HCT116 (cell line): ENCODE measurements around the gene SERPINF2. TPM values are rescaled to one million over a fixed set of nuclear protein-coding genes. Genes with fewer than 3 reads are reported as not detected.

Source experiments
- ATAC-seq: fragments of 200-7000 bp; cut with Tn5 transposase; 2 replicates; pipeline ENCODE4 v1.9.1; 2020; ENCODE audit warnings: mild to moderate bottlenecking, moderate library complexity
- BruUV-seq: library from RNA; stranded (reverse); fragments of 400-500 nt; replicated peaks from 2 replicates; lab custom pipeline; 2021; lab: Mats Ljungman, UMichigan
- CTCF ChIA-PET: fragments of 300-600 bp; sonication (Branson Sonifier 250); formaldehyde crosslinking; loops from one replicate; lab custom pipeline; 2021; ENCODE audit warnings: antibody characterized with exemption; lab: Charles Lee
- POLR2A ChIA-PET: fragments of 300-600, 350-600 bp; sonication (Branson Sonifier 250); formaldehyde crosslinking; loops from one replicate; lab custom pipeline; 2021; ENCODE audit warnings: antibody characterized with exemption; lab: Charles Lee
- RAD21 ChIA-PET, 2 experiments: fragments of 300-600 bp; sonication (Branson Sonifier 250); formaldehyde crosslinking; loops; one replicate each; lab custom pipeline; 2023; ENCODE audit warnings: low total read pairs in 2 of 2; ENCODE audit not compliant: uncharacterized antibody in 2 of 2, unreplicated experiment in 2 of 2, low non-redundant PET in 1 of 2; lab: Charles Lee
- DNase-seq: peaks from one replicate; pipeline ENCODE4 v3.0.0-alpha.2; 2010; ENCODE audit warnings: low read depth, low spot score
- H2AFZ ChIP-seq: fragments of 200-600 bp; shearing (Covaris generic), sonication (generic); 2 replicates; pipeline ENCODE4 v1.6.1; 2017; ENCODE audit warnings: low read depth, mixed run types, mixed read lengths, antibody characterized with exemption, low read length; ENCODE audit not compliant: poor library complexity, severe bottlenecking
- H3K27ac ChIP-seq: 2 replicates; pipeline ENCODE4 v1.5.1; 2012; ENCODE audit warnings: low read depth, low read length
- H3K27me3 ChIP-seq: fragments of 200-600 bp; sonication (generic); 2 replicates; pipeline ENCODE4 v1.6.1; 2016; ENCODE audit warnings: mixed run types, low read length, mixed read lengths; ENCODE audit not compliant: insufficient read depth
- H3K36me3 ChIP-seq, 2 experiments: fragments of 200-500 bp in 1 of 2; fragments of 200-600 bp in 1 of 2; sonication (Bioruptor generic) in 1 of 2; sonication (generic) in 1 of 2; 2 replicates each; pipeline versions ENCODE4 v1.5.1 to v1.6.1; 2014 to 2016; ENCODE audit warnings: low read length in 2 of 2, inconsistent platforms in 1 of 2, mixed read lengths in 1 of 2, mixed run types in 1 of 2; ENCODE audit not compliant: insufficient read depth in 2 of 2, control insufficient read depth in 1 of 2
- H3K4me1 ChIP-seq, 2 experiments: fragments of 200-600 bp in 1 of 2; sonication (generic) in 1 of 2; 2 replicates each; pipeline versions ENCODE4 v1.5.1 to v1.6.1; 2012 to 2017; ENCODE audit warnings: low read length in 2 of 2, inconsistent platforms in 1 of 2, mild to moderate bottlenecking in 1 of 2, mixed read lengths in 1 of 2, mixed run types in 1 of 2, moderate library complexity in 1 of 2; ENCODE audit not compliant: insufficient read depth in 2 of 2, control insufficient read depth in 1 of 2
- H3K4me2 ChIP-seq: fragments of 200-600 bp; sonication (generic); 2 replicates; pipeline ENCODE4 v1.6.1; 2017; ENCODE audit warnings: mixed run types, low read length, mixed read lengths
- H3K4me3 ChIP-seq, 2 experiments: fragments of 200-600 bp in 1 of 2; sonication (generic) in 1 of 2; replicated peaks in 1 of 2; 2 replicates each; pipeline ENCODE4 v1.5.1; 2011 to 2016; ENCODE audit warnings: low read length in 2 of 2, control low read depth in 1 of 2, low read depth in 1 of 2, mild to moderate bottlenecking in 1 of 2, mixed read lengths in 1 of 2, mixed run types in 1 of 2
- H3K79me2 ChIP-seq: fragments of 200-600 bp; sonication (generic); 2 replicates; pipeline ENCODE4 v1.6.1; 2017; ENCODE audit warnings: mild to moderate bottlenecking, mixed run types, low read length, moderate library complexity, mixed read lengths; ENCODE audit not compliant: insufficient read depth
- H3K9ac ChIP-seq: fragments of 200-600 bp; sonication (generic); 2 replicates; pipeline ENCODE4 v1.6.1; 2016; ENCODE audit warnings: low read length, mixed read lengths
- H3K9me2 ChIP-seq: fragments of 200-600 bp; sonication (generic), shearing (Covaris generic); 2 replicates; pipeline ENCODE4 v1.6.1; 2017; ENCODE audit warnings: mixed run types, mild to moderate bottlenecking, moderate library complexity; ENCODE audit not compliant: insufficient read depth
- H3K9me3 ChIP-seq, 2 experiments: fragments of 200-500 bp in 1 of 2; fragments of 200-600 bp in 1 of 2; sonication (Bioruptor generic) in 1 of 2; sonication (generic) in 1 of 2; 2 replicates each; pipeline ENCODE4 v1.6.1; 2014 to 2017; ENCODE audit warnings: low read length in 2 of 2, mixed read lengths in 2 of 2, inconsistent platforms in 1 of 2, low read depth in 1 of 2, mild to moderate bottlenecking in 1 of 2, mixed run types in 1 of 2, moderate library complexity in 1 of 2; ENCODE audit not compliant: control insufficient read depth in 1 of 2, insufficient read depth in 1 of 2
- H4K20me1 ChIP-seq: fragments of 200-600 bp; sonication (generic), shearing (Covaris generic); 2 replicates; pipeline ENCODE4 v1.6.1; 2017; ENCODE audit warnings: mixed run types, mild to moderate bottlenecking, moderate library complexity; ENCODE audit not compliant: insufficient read depth
- EGR1 ChIP-seq: IDR thresholded peaks from 2 replicates; pipeline ENCODE4 v1.6.1; 2012; ENCODE audit warnings: low read depth
- EZH2phosphoT487 ChIP-seq: fragments of 200-600 bp; IDR thresholded peaks from 2 replicates; pipeline ENCODE4 v1.6.1; 2018; ENCODE audit warnings: antibody characterized with exemption, borderline replicate concordance
- MAX ChIP-seq: IDR thresholded peaks from 2 replicates; pipeline ENCODE4 v1.6.1; 2012
- POLR2A ChIP-seq: IDR thresholded peaks from 2 replicates; pipeline ENCODE4 v1.7.0; 2011; ENCODE audit warnings: borderline replicate concordance; ENCODE audit not compliant: insufficient read depth, insufficient read length; ENCODE audit errors: extremely low read depth
- POLR2AphosphoS5 ChIP-seq: IDR thresholded peaks from 2 replicates; pipeline ENCODE4 v1.6.1; 2011; ENCODE audit warnings: mild to moderate bottlenecking, low read depth, low read length, moderate library complexity
- SIN3A ChIP-seq: IDR thresholded peaks from 2 replicates; pipeline ENCODE4 v1.6.1; 2012; ENCODE audit warnings: low read depth
- SP1 ChIP-seq: IDR thresholded peaks from 2 replicates; pipeline ENCODE4 v1.6.1; 2012; ENCODE audit warnings: low read depth
- TCF7L2 ChIP-seq: IDR thresholded peaks from 2 replicates; pipeline ENCODE4 v1.7.0; 2011; ENCODE audit warnings: borderline replicate concordance, inconsistent platforms; ENCODE audit not compliant: insufficient read depth, insufficient read length; ENCODE audit errors: extremely low read depth
- YY1 ChIP-seq: IDR thresholded peaks from 2 replicates; pipeline ENCODE4 v1.6.1; 2011; ENCODE audit warnings: low read length, low read depth, moderate library complexity, mild to moderate bottlenecking; ENCODE audit not compliant: insufficient replicate concordance; ENCODE audit errors: extremely low read depth
- ZBTB33 ChIP-seq: IDR thresholded peaks from 2 replicates; pipeline ENCODE4 v1.6.1; 2011; ENCODE audit warnings: mild to moderate bottlenecking, low read length, moderate library complexity; ENCODE audit not compliant: insufficient replicate concordance; ENCODE audit errors: extremely low read depth
- ZFX ChIP-seq: fragments of 450-650 bp; IDR thresholded peaks from 2 replicates; pipeline ENCODE4 v1.6.1; 2017
- ZNF274 ChIP-seq: fragments of 200-500 bp; sonication (Bioruptor generic); IDR thresholded peaks from 2 replicates; pipeline ENCODE4 v1.6.1; 2014; ENCODE audit warnings: mild to moderate bottlenecking, low read depth, low read length, inconsistent platforms
- intact Hi-C: fragments of 100-400 bp; cut with micrococcal nuclease; formaldehyde crosslinking; loops from 2 replicates; pipeline ENCODE4 v1.10.0; 2022
- total RNA-seq: library from RNA; stranded (reverse); gene quantifications from one replicate; pipeline ENCODE4 v1.2.1, GENCODE V29; 2021; ENCODE audit not compliant: unreplicated experiment

The SERPINF2 gene
- total RNA-seq, 1 experiment from 2014 or later = 2.5 TPM

GRCh38 chr17:1727876-1728630 lies 14.6 kb upstream of the SERPINF2 start:
- ATAC-seq = no peak
- intact Hi-C loops = no loop called here
- Histone ChIP-seq H3K9ac (no peak overlapping the region), H3K27ac (no peak overlapping the region), H3K27me3 (no peaks in the 10 kb centered on the region), H4K20me1 (no peaks in the 10 kb centered on the region), H3K79me2 (peaks cover 3% of the 10 kb centered on the region; the same call in 1 of the 2 replicates), H3K9me3 (no peaks in the 10 kb centered on the region)
- no peak for DNase-seq
- no TSS peak for BruUV-seq
- POLR2A ChIA-PET = interaction anchor here (1.7 kb wide), 1 partner anchor 12 kb away, joined by 4 read pairs; no protein-coding TSS in a partner anchor
- no peak for TF ChIP-seq ZBTB33
- no peak for TF ChIP-seq MAX
- no peak for TF ChIP-seq YY1
- TF ChIP-seq, all 23 proteins: peak for 0
- no peak overlapping the region for H3K4me2 ChIP-seq
- RAD21 ChIA-PET = no interaction called here
- H3K36me3 ChIP-seq = no peaks in the 10 kb centered on the region
- no peaks in the 10 kb centered on the region for H3K9me2 ChIP-seq
- no peak overlapping the region for H3K4me3 ChIP-seq
- peaks cover 10 to 35% of the 10 kb centered on the region in 2 experiments; a peak in 3 of 4 replicates for H3K4me1 ChIP-seq
- H2AFZ ChIP-seq = no peak overlapping the region
- CTCF ChIA-PET = no interaction called here

- RAD21 ChIA-PET = no interaction called here
- no peak overlapping the region for H3K27ac ChIP-seq
Measured at GRCh38 chr17:1729966-1730325, 12.7 kb upstream of the SERPINF2 start.

More at GRCh38 chr17:1729966-1730325, 12.7 kb upstream of the SERPINF2 start:
- H3K9me2 ChIP-seq = no peaks in the 10 kb centered on the region
- DNase-seq = no peak
- TF ChIP-seq EZH2phosphoT487 (no peak), SP1 (no peak), SIN3A (no peak), EGR1 (no peak), MAX (no peak), POLR2A (no peak), YY1 (no peak), POLR2AphosphoS5 (no peak), TCF7L2 (no peak), ZNF274 (no peak), ZFX (no peak)
- peaks cover 5 to 18% of the 10 kb centered on the region in 2 experiments; a peak in 3 of 4 replicates for H3K4me1 ChIP-seq
- H3K36me3 ChIP-seq = no peaks in the 10 kb centered on the region
- H3K4me2 ChIP-seq = no peak overlapping the region
- no peak for ATAC-seq
- H3K4me3 ChIP-seq = no peak overlapping the region
- ChIA-PET CTCF (interaction anchor here (1.2 kb wide), 1 partner anchor 9 kb away, joined by 6 read pairs; no protein-coding TSS in a partner anchor), POLR2A (interaction anchor here (1.7 kb wide), 1 partner anchor 14 kb away, joined by 4 read pairs; no protein-coding TSS in a partner anchor)
- H4K20me1 ChIP-seq = no peaks in the 10 kb centered on the region
- intact Hi-C loops = no loop called here
- H3K79me2 ChIP-seq = peaks cover 3% of the 10 kb centered on the region; the same call in 1 of the 2 replicates
- no peak overlapping the region for H2AFZ ChIP-seq
- no peaks in the 10 kb centered on the region for H3K9me3 ChIP-seq
- BruUV-seq = no TSS peak
- H3K9ac ChIP-seq = no peak overlapping the region
- H3K27me3 ChIP-seq = no peaks in the 10 kb centered on the region
